Upper lobe of left lung (tissue), 4 donors: ENCODE data around the gene AOAH.

ENCODE experiments used
- CTCF ChIP-seq, 6 experiments: fragments of 450-650 bp in 4 of 6; fragments of 200-600 bp in 2 of 6; sonication (generic) in 2 of 6; IDR thresholded peaks; one replicate each; pipeline ENCODE4 v1.5.1; 2016 to 2019; ENCODE audit warnings: antibody characterized with exemption in 6 of 6
- POLR2A ChIP-seq, 4 donors: fragments of 450-650 bp; IDR thresholded peaks; one replicate each; pipeline ENCODE4 v1.5.1; 2016 to 2017; ENCODE audit warnings: antibody characterized with exemption in 4 of 4, mild to moderate bottlenecking in 2 of 4

- TF ChIP-seq CTCF (IDR thresholded peaks at IDR 0.05) (no peak), POLR2A (IDR thresholded peaks at IDR 0.05) (no peak)
Observed at GRCh38 chr7:36507475-36508440, 216.5 kb downstream of the AOAH start.
